GM18951 (cell line): Measurements from ENCODE around the gene KRT37.
"Not testable (repeated sequence)": the region's sequence is repeated elsewhere in the genome, so short reads cannot be mapped to it uniquely, and the experiment has no call there.

Experiments
- POLR2A ChIP-seq: IDR thresholded peaks from 4 replicates; pipeline ENCODE4 v1.6.1; 2011; ENCODE audit warnings: mild to moderate bottlenecking; ENCODE audit not compliant: insufficient read length, insufficient read depth; ENCODE audit errors: extremely low read depth
- in situ Hi-C: fragments of 300-500 bp; cut with MboI; formaldehyde crosslinking; loops from one replicate; pipeline ENCODE4 v1.12.0; 2022; ENCODE audit warnings: low sequenced_read_pairs, mixed read lengths, inconsistent platforms; ENCODE audit not compliant: unreplicated experiment

KRT37 gene

DNA sequence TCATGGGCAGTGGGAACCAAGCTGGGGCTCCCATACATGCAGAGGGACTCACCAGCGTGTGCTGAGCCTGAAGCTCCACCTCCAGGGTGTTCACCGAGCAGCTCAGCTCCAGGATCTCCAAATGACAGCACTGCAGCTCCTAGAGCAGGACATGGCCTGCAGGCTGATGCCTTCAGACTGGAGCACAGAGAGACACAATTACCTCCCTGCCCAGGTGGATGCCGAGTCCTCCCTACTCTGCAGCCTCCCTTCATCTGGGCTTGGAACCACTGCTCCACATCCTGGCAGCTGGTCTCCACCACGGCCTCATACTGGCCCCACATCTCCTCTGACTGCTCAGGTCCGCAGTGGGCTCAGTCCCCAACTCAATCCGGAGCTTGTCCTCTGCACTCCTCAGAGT, 24.6 kb upstream of the KRT37 start:
- in situ Hi-C loops, result no loop called here
- TF ChIP-seq POLR2A, result no peak

- TF ChIP-seq POLR2A, result no peak
- in situ Hi-C loops, result no loop called here
Observed at GRCh38 chr17:41448506-41448905, 24.1 kb upstream of the KRT37 start.

DNA sequence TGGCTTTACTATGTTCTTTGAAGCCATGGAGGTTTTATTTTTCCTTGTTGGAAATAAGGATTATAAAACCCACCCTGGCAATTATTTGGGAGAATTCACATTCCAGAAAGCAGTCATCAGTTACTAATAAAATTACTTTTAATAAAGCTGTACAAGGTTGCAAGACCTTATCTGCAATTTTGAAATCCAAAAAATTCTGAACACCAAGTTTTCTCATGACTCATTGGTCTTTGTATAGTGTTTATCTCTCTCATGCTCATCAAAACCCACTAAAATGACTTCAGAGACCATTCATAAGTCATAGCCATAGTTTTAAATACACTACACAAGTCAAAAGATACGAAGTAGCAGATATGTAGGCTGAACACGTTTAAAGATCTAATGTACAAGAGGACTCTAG, 22.4 kb upstream of the KRT37 start:
- no peak for TF ChIP-seq POLR2A
- in situ Hi-C loops, result no loop called here

GRCh38 chr17:41444640-41445039, 20.3 kb upstream of the KRT37 start:
- TF ChIP-seq POLR2A, result no peak
- in situ Hi-C loops, result no loop called here

GRCh38 chr17:41444186-41444585, 19.8 kb upstream of the KRT37 start:
- in situ Hi-C loops, result no loop called here
- TF ChIP-seq POLR2A, result no peak

- no peak for TF ChIP-seq POLR2A
- in situ Hi-C loops, result no loop called here
Observed at GRCh38 chr17:41442739-41443138, 18.4 kb upstream of the KRT37 start.

GRCh38 chr17:41440531-41441033, 16.2 kb upstream of the KRT37 start, which contains the start of gene KRT38:
KRT38 (minus strand) TSS chr17:41440983; CDS start chr17:41440921, 62 bp downstream.
- in situ Hi-C loops, result no loop called here
- TF ChIP-seq POLR2A, result no peak

DNA sequence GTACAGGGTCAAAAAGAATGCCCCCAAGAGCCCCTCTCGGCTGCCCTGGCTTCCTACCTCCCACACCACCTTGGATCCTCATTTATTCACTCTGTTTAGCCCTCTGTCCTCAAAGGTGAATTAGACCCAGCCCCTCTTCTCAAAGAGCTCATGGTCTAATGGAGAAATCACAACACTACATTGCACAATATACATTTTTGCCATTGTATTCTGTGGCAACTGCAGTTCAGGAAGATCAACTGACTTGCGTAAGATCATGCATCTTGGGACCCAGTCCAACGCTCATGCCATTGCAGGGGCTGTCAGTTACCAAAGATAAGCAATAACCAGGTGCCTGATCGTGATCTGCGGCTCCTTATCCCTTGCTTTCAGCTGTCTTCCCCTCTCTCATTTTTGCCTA, 15.0 kb upstream of the KRT37 start:
- in situ Hi-C loops, result no loop called here
- no peak for TF ChIP-seq POLR2A

DNA sequence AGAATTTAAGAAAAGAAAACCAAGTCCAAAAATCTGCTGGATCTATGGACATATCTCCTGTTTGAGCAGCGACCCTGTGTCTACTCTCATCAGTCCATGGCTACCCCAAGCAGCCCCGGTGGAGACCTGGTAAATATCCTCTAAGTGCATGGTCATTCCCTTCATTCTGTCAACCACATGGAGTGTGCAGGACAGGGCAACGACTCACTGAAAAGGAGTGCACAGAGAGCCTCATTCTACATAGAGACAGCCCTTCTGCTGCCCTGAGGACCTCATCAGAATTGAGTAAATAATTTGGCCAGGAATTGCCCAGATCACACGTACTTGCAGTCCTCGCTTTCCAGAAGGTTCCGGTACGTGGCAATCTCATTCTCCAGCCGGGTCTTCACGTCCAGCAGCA, 13.4 kb upstream of the KRT37 start:
- in situ Hi-C loops, result no loop called here

GRCh38 chr17:41437254-41437653, 12.9 kb upstream of the KRT37 start:
- no peak for TF ChIP-seq POLR2A
- in situ Hi-C loops, result no loop called here

More for the DNA sequence above, 13.4 kb upstream of the KRT37 start:
- TF ChIP-seq POLR2A, result no peak

DNA sequence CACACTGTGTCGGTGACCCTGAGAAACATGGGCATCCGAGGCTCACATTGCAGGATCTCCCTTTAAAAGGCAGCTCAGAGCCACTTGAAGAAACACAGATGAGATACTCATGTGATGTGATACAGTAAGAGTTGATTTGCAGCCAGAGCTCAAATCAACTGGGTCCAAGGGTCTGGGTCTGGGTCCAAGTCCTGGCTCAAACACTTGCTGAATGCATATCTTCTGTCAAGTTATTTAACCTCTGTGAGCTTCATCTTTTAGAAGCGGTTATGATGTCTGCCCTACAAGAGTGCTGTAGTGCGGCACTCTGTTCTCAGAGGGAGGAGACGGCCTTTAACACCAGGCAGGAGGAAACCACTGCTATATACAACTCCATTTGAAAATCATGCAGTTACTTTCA, 10.0 kb upstream of the KRT37 start:
- TF ChIP-seq POLR2A, result no peak
- in situ Hi-C loops, result no loop called here

- TF ChIP-seq POLR2A, result no peak
- in situ Hi-C loops, result no loop called here
Observed at GRCh38 chr17:41434005-41434404, 9.6 kb upstream of the KRT37 start.

DNA sequence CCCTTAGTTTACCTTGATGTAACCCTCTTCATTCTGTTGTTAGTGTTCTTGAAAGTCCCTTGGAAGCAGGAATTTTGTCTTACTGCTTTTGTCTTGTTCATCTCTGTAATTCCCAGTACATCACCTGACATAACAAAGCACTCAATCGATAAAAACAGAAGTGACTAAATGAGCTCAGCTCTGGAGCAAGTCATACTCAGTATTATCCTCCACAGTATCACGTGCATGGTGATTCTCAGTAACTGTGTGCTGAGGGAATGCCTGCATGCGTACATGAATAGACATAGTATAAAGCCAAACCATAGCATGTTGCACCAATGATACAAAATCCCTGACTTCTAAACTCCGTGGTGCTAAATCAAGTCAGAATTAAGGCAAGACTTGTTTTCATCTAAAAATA, 9.2 kb upstream of the KRT37 start:
- in situ Hi-C loops, result no loop called here
- TF ChIP-seq POLR2A, result no peak

DNA sequence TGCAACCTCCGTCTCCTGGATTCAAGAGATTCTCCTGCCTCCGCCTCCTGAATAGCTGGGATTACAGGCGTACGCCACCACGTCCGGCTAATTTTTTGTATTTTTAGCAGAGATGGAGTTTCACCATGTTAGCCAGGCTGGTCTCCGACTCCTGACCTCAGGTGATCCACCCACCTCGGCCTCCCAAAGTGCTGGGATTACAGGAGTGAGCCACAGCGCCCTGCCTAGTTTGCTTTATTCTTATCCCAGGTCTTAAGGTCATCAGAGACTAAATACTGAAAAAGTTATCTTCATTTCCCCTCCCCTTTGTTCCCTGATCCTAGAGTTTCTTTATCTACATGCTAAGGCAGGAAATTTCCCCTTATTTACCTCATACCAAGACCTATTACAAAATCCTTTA, 6.0 kb upstream of the KRT37 start:
- in situ Hi-C loops, result not testable (repeated sequence)

DNA sequence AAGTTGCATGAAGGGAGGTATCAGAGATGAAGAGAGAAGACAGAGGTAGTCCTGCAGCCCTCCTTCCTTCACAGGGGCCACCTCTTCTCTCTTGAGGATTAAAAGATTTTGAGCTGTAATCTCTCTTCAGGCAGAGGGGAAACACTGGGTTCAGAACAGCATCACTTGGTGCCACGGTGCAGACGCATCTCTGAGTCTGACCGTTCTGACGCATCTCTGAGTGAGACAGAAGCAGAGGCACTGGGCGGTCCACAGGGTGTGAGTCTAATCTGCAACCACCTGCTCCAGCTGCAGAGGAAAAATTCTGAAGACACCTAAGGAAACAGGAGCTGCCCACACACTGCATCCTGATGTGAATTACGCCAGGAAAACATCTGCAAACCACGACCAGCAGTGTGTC, 5.3 kb upstream of the KRT37 start:
- in situ Hi-C loops, result no loop called here
- TF ChIP-seq POLR2A, result no peak

GRCh38 chr17:41428591-41429291, 4.4 kb upstream of the KRT37 start:
- TF ChIP-seq POLR2A, result no peak
- in situ Hi-C loops, result no loop called here

- in situ Hi-C loops, result not testable (repeated sequence)
Observed at GRCh38 chr17:41422586-41422985, 1.8 kb downstream of the KRT37 start.
